HCT116 (cell line): ENCODE data around the gene IL20RA. TPM values are rescaled to one million over a fixed set of nuclear protein-coding genes. Genes with fewer than 3 reads are reported as not detected.

Experiments used
- ATAC-seq: fragments of 200-7000 bp; cut with Tn5 transposase; 2 replicates; pipeline ENCODE4 v1.9.1; 2020; ENCODE audit warnings: mild to moderate bottlenecking, moderate library complexity
- BruUV-seq: library from RNA; stranded (reverse); fragments of 400-500 nt; replicated peaks from 2 replicates; lab custom pipeline; 2021; lab: Mats Ljungman, UMichigan
- CTCF ChIA-PET: fragments of 300-600 bp; sonication (Branson Sonifier 250); formaldehyde crosslinking; loops from one replicate; lab custom pipeline; 2021; ENCODE audit warnings: antibody characterized with exemption; lab: Charles Lee
- POLR2A ChIA-PET: fragments of 300-600, 350-600 bp; sonication (Branson Sonifier 250); formaldehyde crosslinking; loops from one replicate; lab custom pipeline; 2021; ENCODE audit warnings: antibody characterized with exemption; lab: Charles Lee
- RAD21 ChIA-PET, 2 experiments: fragments of 300-600 bp; sonication (Branson Sonifier 250); formaldehyde crosslinking; loops; one replicate each; lab custom pipeline; 2023; ENCODE audit warnings: low total read pairs in 2 of 2; ENCODE audit not compliant: uncharacterized antibody in 2 of 2, unreplicated experiment in 2 of 2, low non-redundant PET in 1 of 2; lab: Charles Lee
- DNase-seq: peaks from one replicate; pipeline ENCODE4 v3.0.0-alpha.2; 2010; ENCODE audit warnings: low read depth, low spot score
- H2AFZ ChIP-seq: fragments of 200-600 bp; shearing (Covaris generic), sonication (generic); 2 replicates; pipeline ENCODE4 v1.6.1; 2017; ENCODE audit warnings: low read depth, mixed run types, mixed read lengths, antibody characterized with exemption, low read length; ENCODE audit not compliant: poor library complexity, severe bottlenecking
- H3K27ac ChIP-seq: 2 replicates; pipeline ENCODE4 v1.5.1; 2012; ENCODE audit warnings: low read depth, low read length
- H3K27me3 ChIP-seq: fragments of 200-600 bp; sonication (generic); 2 replicates; pipeline ENCODE4 v1.6.1; 2016; ENCODE audit warnings: mixed run types, low read length, mixed read lengths; ENCODE audit not compliant: insufficient read depth
- H3K36me3 ChIP-seq, 2 experiments: fragments of 200-500 bp in 1 of 2; fragments of 200-600 bp in 1 of 2; sonication (Bioruptor generic) in 1 of 2; sonication (generic) in 1 of 2; 2 replicates each; pipeline versions ENCODE4 v1.5.1 to v1.6.1; 2014 to 2016; ENCODE audit warnings: low read length in 2 of 2, inconsistent platforms in 1 of 2, mixed read lengths in 1 of 2, mixed run types in 1 of 2; ENCODE audit not compliant: insufficient read depth in 2 of 2, control insufficient read depth in 1 of 2
- H3K4me1 ChIP-seq, 2 experiments: fragments of 200-600 bp in 1 of 2; sonication (generic) in 1 of 2; 2 replicates each; pipeline versions ENCODE4 v1.5.1 to v1.6.1; 2012 to 2017; ENCODE audit warnings: low read length in 2 of 2, inconsistent platforms in 1 of 2, mild to moderate bottlenecking in 1 of 2, mixed read lengths in 1 of 2, mixed run types in 1 of 2, moderate library complexity in 1 of 2; ENCODE audit not compliant: insufficient read depth in 2 of 2, control insufficient read depth in 1 of 2
- H3K4me2 ChIP-seq: fragments of 200-600 bp; sonication (generic); 2 replicates; pipeline ENCODE4 v1.6.1; 2017; ENCODE audit warnings: mixed run types, low read length, mixed read lengths
- H3K4me3 ChIP-seq, 2 experiments: fragments of 200-600 bp in 1 of 2; sonication (generic) in 1 of 2; replicated peaks in 1 of 2; 2 replicates each; pipeline ENCODE4 v1.5.1; 2011 to 2016; ENCODE audit warnings: low read length in 2 of 2, control low read depth in 1 of 2, low read depth in 1 of 2, mild to moderate bottlenecking in 1 of 2, mixed read lengths in 1 of 2, mixed run types in 1 of 2
- H3K79me2 ChIP-seq: fragments of 200-600 bp; sonication (generic); 2 replicates; pipeline ENCODE4 v1.6.1; 2017; ENCODE audit warnings: mild to moderate bottlenecking, mixed run types, low read length, moderate library complexity, mixed read lengths; ENCODE audit not compliant: insufficient read depth
- H3K9ac ChIP-seq: fragments of 200-600 bp; sonication (generic); 2 replicates; pipeline ENCODE4 v1.6.1; 2016; ENCODE audit warnings: low read length, mixed read lengths
- H3K9me2 ChIP-seq: fragments of 200-600 bp; sonication (generic), shearing (Covaris generic); 2 replicates; pipeline ENCODE4 v1.6.1; 2017; ENCODE audit warnings: mixed run types, mild to moderate bottlenecking, moderate library complexity; ENCODE audit not compliant: insufficient read depth
- H3K9me3 ChIP-seq, 2 experiments: fragments of 200-500 bp in 1 of 2; fragments of 200-600 bp in 1 of 2; sonication (Bioruptor generic) in 1 of 2; sonication (generic) in 1 of 2; 2 replicates each; pipeline ENCODE4 v1.6.1; 2014 to 2017; ENCODE audit warnings: low read length in 2 of 2, mixed read lengths in 2 of 2, inconsistent platforms in 1 of 2, low read depth in 1 of 2, mild to moderate bottlenecking in 1 of 2, mixed run types in 1 of 2, moderate library complexity in 1 of 2; ENCODE audit not compliant: control insufficient read depth in 1 of 2, insufficient read depth in 1 of 2
- H4K20me1 ChIP-seq: fragments of 200-600 bp; sonication (generic), shearing (Covaris generic); 2 replicates; pipeline ENCODE4 v1.6.1; 2017; ENCODE audit warnings: mixed run types, mild to moderate bottlenecking, moderate library complexity; ENCODE audit not compliant: insufficient read depth
- CBX3 ChIP-seq: IDR thresholded peaks from 2 replicates; pipeline ENCODE4 v1.6.1; 2012; ENCODE audit warnings: low read depth
- CEBPB ChIP-seq: IDR thresholded peaks from 2 replicates; pipeline ENCODE4 v1.6.1; 2012; ENCODE audit warnings: low read depth
- EGR1 ChIP-seq: IDR thresholded peaks from 2 replicates; pipeline ENCODE4 v1.6.1; 2012; ENCODE audit warnings: low read depth
- ELF1 ChIP-seq: IDR thresholded peaks from 2 replicates; pipeline ENCODE4 v1.6.1; 2012; ENCODE audit warnings: low read depth, borderline replicate concordance
- EZH2 ChIP-seq: fragments of 200-600 bp; sonication (generic); IDR thresholded peaks from 2 replicates; pipeline ENCODE4 v1.6.1; 2017; ENCODE audit warnings: antibody characterized with exemption, mixed run types
- EZH2phosphoT487 ChIP-seq: fragments of 200-600 bp; IDR thresholded peaks from 2 replicates; pipeline ENCODE4 v1.6.1; 2018; ENCODE audit warnings: antibody characterized with exemption, borderline replicate concordance
- FOSL1 ChIP-seq: IDR thresholded peaks from 2 replicates; pipeline ENCODE4 v1.6.1; 2012; ENCODE audit warnings: low read depth
- POLR2A ChIP-seq: IDR thresholded peaks from 2 replicates; pipeline ENCODE4 v1.7.0; 2011; ENCODE audit warnings: borderline replicate concordance; ENCODE audit not compliant: insufficient read depth, insufficient read length; ENCODE audit errors: extremely low read depth
- POLR2AphosphoS5 ChIP-seq: IDR thresholded peaks from 2 replicates; pipeline ENCODE4 v1.6.1; 2011; ENCODE audit warnings: mild to moderate bottlenecking, low read depth, low read length, moderate library complexity
- RAD21 ChIP-seq: IDR thresholded peaks from 2 replicates; pipeline ENCODE4 v1.6.1; 2012; ENCODE audit warnings: low read depth, mild to moderate bottlenecking
- SIN3A ChIP-seq: IDR thresholded peaks from 2 replicates; pipeline ENCODE4 v1.6.1; 2012; ENCODE audit warnings: low read depth
- SP1 ChIP-seq: IDR thresholded peaks from 2 replicates; pipeline ENCODE4 v1.6.1; 2012; ENCODE audit warnings: low read depth
- SRF ChIP-seq: IDR thresholded peaks from 2 replicates; pipeline ENCODE4 v1.6.1; 2012; ENCODE audit warnings: low read depth
- YY1 ChIP-seq: IDR thresholded peaks from 2 replicates; pipeline ENCODE4 v1.6.1; 2011; ENCODE audit warnings: low read length, low read depth, moderate library complexity, mild to moderate bottlenecking; ENCODE audit not compliant: insufficient replicate concordance; ENCODE audit errors: extremely low read depth
- ZNF274 ChIP-seq: fragments of 200-500 bp; sonication (Bioruptor generic); IDR thresholded peaks from 2 replicates; pipeline ENCODE4 v1.6.1; 2014; ENCODE audit warnings: mild to moderate bottlenecking, low read depth, low read length, inconsistent platforms
- intact Hi-C: fragments of 100-400 bp; cut with micrococcal nuclease; formaldehyde crosslinking; loops from 2 replicates; pipeline ENCODE4 v1.10.0; 2022
- total RNA-seq: library from RNA; stranded (reverse); gene quantifications from one replicate; pipeline ENCODE4 v1.2.1, GENCODE V29; 2021; ENCODE audit not compliant: unreplicated experiment
- TF ChIP-seq, protein P1 (sequence below): IDR thresholded peaks from 2 replicates; pipeline ENCODE4 v1.6.1; 2011; ENCODE audit warnings: mild to moderate bottlenecking, low read length, moderate library complexity; ENCODE audit not compliant: insufficient replicate concordance; ENCODE audit errors: extremely low read depth
- TF ChIP-seq, protein P2 (sequence below): IDR thresholded peaks from 2 replicates; pipeline ENCODE4 v1.6.1; 2012
- TF ChIP-seq, protein P3 (sequence below): IDR thresholded peaks from 2 replicates; pipeline ENCODE4 v1.6.1; 2012
- TF ChIP-seq, protein P4 (sequence below): IDR thresholded peaks from 2 replicates; pipeline ENCODE4 v1.6.1; 2012; ENCODE audit warnings: low read depth
- TF ChIP-seq, protein P5 (sequence below), 3 experiments: fragments of 200-600 bp in 1 of 3; sonication (generic) in 1 of 3; IDR thresholded peaks in 2 of 3; conservative IDR thresholded peaks in 1 of 3; 2 replicates each; pipeline ENCODE4 v1.5.1; 2012 to 2017; ENCODE audit warnings: low read depth in 2 of 3, low read length in 2 of 3, antibody characterized with exemption in 1 of 3, borderline replicate concordance in 1 of 3, control low read depth in 1 of 3, mild to moderate bottlenecking in 1 of 3, mixed read lengths in 1 of 3, mixed run types in 1 of 3, moderate library complexity in 1 of 3; ENCODE audit not compliant: insufficient read depth in 1 of 3

The IL20RA gene
- total RNA-seq, 1 experiment from 2014 or later: 1.1 TPM

GRCh38 chr6:136980070-136980469 lies 64.7 kb downstream of the IL20RA start:
- Histone ChIP-seq H3K9ac (no peak overlapping the region), H3K9me2 (no peaks in the 10 kb centered on the region), H3K4me2 (no peak overlapping the region), H3K36me3 (no peaks in the 10 kb centered on the region), H3K4me3 (no peak overlapping the region), H3K9me3 (no peaks in the 10 kb centered on the region), H3K27me3 (no peaks in the 10 kb centered on the region), H3K4me1 (no peaks in the 10 kb centered on the region), H2AFZ (no peak overlapping the region), H3K79me2 (no peaks in the 10 kb centered on the region), H3K27ac (no peak overlapping the region), H4K20me1 (no peaks in the 10 kb centered on the region)
- ChIA-PET RAD21 (no interaction called here), CTCF (interaction anchor here (1.2 kb wide), 1 partner anchor 12 kb away, joined by 3 read pairs; no protein-coding TSS in a partner anchor), POLR2A (no interaction called here)
- intact Hi-C loops: no loop called here
- no TSS peak for BruUV-seq
- DNase-seq: no peak
- TF ChIP-seq ELF1 (no peak), EZH2 (no peak), EGR1 (no peak), CEBPB (no peak), ZNF274 (no peak), RAD21 (no peak), FOSL1 (no peak), POLR2AphosphoS5 (no peak), POLR2A (no peak), SRF (no peak), SIN3A (no peak), EZH2phosphoT487 (no peak), CBX3 (no peak), YY1 (no peak), SP1 (no peak)
- TF ChIP-seq, protein P1, sequence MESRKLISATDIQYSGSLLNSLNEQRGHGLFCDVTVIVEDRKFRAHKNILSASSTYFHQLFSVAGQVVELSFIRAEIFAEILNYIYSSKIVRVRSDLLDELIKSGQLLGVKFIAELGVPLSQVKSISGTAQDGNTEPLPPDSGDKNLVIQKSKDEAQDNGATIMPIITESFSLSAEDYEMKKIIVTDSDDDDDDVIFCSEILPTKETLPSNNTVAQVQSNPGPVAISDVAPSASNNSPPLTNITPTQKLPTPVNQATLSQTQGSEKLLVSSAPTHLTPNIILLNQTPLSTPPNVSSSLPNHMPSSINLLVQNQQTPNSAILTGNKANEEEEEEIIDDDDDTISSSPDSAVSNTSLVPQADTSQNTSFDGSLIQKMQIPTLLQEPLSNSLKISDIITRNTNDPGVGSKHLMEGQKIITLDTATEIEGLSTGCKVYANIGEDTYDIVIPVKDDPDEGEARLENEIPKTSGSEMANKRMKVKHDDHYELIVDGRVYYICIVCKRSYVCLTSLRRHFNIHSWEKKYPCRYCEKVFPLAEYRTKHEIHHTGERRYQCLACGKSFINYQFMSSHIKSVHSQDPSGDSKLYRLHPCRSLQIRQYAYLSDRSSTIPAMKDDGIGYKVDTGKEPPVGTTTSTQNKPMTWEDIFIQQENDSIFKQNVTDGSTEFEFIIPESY: no peak
- TF ChIP-seq, protein P2, sequence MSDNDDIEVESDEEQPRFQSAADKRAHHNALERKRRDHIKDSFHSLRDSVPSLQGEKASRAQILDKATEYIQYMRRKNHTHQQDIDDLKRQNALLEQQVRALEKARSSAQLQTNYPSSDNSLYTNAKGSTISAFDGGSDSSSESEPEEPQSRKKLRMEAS: no peak
- TF ChIP-seq, protein P3, sequence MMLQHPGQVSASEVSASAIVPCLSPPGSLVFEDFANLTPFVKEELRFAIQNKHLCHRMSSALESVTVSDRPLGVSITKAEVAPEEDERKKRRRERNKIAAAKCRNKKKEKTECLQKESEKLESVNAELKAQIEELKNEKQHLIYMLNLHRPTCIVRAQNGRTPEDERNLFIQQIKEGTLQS: no peak
- TF ChIP-seq, protein P4, sequence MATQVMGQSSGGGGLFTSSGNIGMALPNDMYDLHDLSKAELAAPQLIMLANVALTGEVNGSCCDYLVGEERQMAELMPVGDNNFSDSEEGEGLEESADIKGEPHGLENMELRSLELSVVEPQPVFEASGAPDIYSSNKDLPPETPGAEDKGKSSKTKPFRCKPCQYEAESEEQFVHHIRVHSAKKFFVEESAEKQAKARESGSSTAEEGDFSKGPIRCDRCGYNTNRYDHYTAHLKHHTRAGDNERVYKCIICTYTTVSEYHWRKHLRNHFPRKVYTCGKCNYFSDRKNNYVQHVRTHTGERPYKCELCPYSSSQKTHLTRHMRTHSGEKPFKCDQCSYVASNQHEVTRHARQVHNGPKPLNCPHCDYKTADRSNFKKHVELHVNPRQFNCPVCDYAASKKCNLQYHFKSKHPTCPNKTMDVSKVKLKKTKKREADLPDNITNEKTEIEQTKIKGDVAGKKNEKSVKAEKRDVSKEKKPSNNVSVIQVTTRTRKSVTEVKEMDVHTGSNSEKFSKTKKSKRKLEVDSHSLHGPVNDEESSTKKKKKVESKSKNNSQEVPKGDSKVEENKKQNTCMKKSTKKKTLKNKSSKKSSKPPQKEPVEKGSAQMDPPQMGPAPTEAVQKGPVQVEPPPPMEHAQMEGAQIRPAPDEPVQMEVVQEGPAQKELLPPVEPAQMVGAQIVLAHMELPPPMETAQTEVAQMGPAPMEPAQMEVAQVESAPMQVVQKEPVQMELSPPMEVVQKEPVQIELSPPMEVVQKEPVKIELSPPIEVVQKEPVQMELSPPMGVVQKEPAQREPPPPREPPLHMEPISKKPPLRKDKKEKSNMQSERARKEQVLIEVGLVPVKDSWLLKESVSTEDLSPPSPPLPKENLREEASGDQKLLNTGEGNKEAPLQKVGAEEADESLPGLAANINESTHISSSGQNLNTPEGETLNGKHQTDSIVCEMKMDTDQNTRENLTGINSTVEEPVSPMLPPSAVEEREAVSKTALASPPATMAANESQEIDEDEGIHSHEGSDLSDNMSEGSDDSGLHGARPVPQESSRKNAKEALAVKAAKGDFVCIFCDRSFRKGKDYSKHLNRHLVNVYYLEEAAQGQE: no peak
- TF ChIP-seq, protein P5, sequence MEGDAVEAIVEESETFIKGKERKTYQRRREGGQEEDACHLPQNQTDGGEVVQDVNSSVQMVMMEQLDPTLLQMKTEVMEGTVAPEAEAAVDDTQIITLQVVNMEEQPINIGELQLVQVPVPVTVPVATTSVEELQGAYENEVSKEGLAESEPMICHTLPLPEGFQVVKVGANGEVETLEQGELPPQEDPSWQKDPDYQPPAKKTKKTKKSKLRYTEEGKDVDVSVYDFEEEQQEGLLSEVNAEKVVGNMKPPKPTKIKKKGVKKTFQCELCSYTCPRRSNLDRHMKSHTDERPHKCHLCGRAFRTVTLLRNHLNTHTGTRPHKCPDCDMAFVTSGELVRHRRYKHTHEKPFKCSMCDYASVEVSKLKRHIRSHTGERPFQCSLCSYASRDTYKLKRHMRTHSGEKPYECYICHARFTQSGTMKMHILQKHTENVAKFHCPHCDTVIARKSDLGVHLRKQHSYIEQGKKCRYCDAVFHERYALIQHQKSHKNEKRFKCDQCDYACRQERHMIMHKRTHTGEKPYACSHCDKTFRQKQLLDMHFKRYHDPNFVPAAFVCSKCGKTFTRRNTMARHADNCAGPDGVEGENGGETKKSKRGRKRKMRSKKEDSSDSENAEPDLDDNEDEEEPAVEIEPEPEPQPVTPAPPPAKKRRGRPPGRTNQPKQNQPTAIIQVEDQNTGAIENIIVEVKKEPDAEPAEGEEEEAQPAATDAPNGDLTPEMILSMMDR (IDR thresholded peaks at IDR 0.05 in 2 of 3, conservative IDR thresholded peaks at IDR 0.05 in 1 of 3; ENCODE audit: borderline replicate concordance in 1 of 3, insufficient read depth in 1 of 3, low read depth in 2 of 3, low read length in 2 of 3): no peak
- no peak for ATAC-seq
